GF-D8 (cell line): Measurements from ENCODE around the gene FOSB.
A peak's percentile ranks its signal among the peaks of the same experiment; 100 is the strongest.

Source experiments
- DNase-seq: peaks from one replicate; lab custom pipeline; 2025; lab: John Stamatoyannopoulos, UW

FOSB gene

GRCh38 chr19:45468803-45469131 lies 971 bp downstream of the FOSB start:
- no peak for DNase-seq

GRCh38 chr19:45469132-45469944 lies 1.5 kb downstream of the FOSB start:
- peak; percentile 89 for DNase-seq

GRCh38 chr19:45469945-45470761 lies 2.4 kb downstream of the FOSB start:
- DNase-seq = no peak

DNA sequence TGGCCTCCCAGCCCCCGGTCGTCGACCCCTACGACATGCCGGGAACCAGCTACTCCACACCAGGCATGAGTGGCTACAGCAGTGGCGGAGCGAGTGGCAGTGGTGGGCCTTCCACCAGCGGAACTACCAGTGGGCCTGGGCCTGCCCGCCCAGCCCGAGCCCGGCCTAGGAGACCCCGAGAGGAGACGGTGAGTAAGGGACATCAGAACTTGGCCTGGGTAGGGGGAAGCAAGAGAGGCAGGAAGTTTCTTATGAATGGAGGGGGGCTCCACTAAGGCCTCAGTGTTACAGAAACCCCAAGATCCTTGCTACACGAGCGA lies 2.9 kb downstream of the FOSB start:
- DNase-seq = no peak

DNA sequence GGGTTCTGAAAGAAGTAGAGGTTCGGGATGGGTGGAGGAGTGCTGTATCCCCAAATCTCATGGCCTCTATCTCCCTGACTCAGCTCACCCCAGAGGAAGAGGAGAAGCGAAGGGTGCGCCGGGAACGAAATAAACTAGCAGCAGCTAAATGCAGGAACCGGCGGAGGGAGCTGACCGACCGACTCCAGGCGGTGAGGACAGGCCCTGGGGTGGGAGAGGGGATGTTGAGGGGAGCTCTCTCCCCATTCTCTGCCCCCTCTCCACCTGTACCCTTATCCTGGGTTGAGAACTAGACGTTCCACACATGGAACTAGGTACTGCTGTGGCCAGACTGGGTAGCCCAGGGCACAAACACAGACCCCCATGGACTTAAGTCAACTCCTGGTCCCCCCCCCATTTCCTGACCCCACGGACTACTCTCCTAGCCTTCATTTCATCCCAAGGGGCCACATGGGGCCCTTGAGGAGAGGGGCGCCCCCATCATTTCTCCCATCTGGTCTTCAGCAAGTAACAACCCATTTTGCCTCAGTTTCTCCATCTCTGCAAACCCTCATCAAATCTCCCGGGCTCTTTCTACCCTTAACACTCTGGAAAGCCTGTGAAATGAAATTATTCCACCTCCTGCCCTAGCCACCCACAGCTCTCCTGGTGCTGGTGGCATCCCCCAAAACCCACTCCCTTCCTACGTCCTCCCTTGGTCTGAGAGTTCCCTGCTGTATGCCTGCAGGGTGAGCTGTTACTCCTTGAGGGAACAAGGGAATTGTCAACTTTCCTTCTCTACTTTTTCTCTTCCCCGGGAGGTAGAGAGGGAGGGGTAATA lies 3.5 kb downstream of the FOSB start:
- no peak for DNase-seq

GRCh38 chr19:45471931-45472562 lies 4.3 kb downstream of the FOSB start:
- no peak for DNase-seq

- no peak for DNase-seq
Measured at GRCh38 chr19:45472563-45473366, 5.0 kb downstream of the FOSB start.

DNA sequence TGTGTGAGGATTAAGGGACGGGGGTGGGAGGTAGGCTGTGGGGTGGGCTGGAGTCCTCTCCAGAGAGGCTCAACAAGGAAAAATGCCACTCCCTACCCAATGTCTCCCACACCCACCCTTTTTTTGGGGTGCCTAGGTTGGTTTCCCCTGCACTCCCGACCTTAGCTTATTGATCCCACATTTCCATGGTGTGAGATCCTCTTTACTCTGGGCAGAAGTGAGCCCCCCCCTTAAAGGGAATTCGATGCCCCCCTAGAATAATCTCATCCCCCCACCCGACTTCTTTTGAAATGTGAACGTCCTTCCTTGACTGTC lies 5.5 kb downstream of the FOSB start:
- DNase-seq = no peak

GRCh38 chr19:45473682-45474605 lies 6.1 kb downstream of the FOSB start:
- no peak for DNase-seq

DNA sequence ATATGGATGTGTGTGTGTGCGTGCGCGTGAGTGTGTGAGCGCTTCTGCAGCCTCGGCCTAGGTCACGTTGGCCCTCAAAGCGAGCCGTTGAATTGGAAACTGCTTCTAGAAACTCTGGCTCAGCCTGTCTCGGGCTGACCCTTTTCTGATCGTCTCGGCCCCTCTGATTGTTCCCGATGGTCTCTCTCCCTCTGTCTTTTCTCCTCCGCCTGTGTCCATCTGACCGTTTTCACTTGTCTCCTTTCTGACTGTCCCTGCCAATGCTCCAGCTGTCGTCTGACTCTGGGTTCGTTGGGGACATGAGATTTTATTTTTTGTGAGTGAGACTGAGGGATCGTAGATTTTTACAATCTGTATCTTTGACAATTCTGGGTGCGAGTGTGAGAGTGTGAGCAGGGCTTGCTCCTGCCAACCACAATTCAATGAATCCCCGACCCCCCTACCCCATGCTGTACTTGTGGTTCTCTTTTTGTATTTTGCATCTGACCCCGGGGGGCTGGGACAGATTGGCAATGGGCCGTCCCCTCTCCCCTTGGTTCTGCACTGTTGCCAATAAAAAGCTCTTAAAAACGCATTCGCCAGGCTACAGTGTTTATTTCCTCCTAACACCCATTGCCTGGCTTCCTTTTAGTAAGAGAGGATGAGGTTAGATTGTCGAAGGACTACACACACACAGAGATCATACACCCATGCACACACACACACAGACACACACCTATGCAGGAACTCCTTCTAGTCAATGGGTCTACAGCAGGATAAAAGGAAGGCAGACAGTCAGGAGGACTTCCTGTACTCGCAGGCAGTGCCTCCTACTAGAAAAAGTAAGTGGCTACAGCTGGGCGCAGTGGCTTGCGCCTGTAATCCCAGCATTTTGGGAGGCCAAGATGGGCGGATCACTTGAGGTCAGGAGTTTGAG lies 7.1 kb downstream of the FOSB start:
- no peak for DNase-seq

- no peak for DNase-seq
Measured at GRCh38 chr19:45475537-45476291, 7.9 kb downstream of the FOSB start.

GRCh38 chr19:45476304-45476703 lies 8.5 kb downstream of the FOSB start:
- no peak for DNase-seq

DNA sequence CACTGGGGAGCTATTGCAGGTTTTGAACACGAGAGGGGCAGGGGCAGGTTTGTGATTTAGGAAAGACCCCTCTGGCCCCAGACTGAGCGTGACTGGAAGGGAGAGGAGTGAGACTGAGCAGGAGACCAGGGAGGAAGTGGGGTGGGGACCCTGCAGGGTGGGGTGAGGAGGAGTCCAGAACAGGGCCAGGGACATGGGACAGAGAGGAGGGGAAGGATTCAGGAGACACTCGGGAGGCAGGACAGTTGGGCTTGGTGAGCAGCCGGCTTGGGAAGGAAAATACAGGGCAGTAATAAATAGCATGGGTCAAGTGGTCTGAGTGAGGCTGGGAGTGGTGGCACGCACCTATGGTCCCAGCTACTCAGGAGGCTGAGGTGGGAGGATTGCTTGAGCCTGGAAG lies 9.4 kb downstream of the FOSB start:
- no peak for DNase-seq

- no peak for DNase-seq
Measured at GRCh38 chr19:45477713-45478453, 10.1 kb downstream of the FOSB start.

- peak; percentile 92 for DNase-seq
Measured at GRCh38 chr19:45478454-45479238, 10.8 kb downstream of the FOSB start.

- DNase-seq = no peak
Measured at GRCh38 chr19:45483033-45483432, 15.2 kb downstream of the FOSB start.

DNA sequence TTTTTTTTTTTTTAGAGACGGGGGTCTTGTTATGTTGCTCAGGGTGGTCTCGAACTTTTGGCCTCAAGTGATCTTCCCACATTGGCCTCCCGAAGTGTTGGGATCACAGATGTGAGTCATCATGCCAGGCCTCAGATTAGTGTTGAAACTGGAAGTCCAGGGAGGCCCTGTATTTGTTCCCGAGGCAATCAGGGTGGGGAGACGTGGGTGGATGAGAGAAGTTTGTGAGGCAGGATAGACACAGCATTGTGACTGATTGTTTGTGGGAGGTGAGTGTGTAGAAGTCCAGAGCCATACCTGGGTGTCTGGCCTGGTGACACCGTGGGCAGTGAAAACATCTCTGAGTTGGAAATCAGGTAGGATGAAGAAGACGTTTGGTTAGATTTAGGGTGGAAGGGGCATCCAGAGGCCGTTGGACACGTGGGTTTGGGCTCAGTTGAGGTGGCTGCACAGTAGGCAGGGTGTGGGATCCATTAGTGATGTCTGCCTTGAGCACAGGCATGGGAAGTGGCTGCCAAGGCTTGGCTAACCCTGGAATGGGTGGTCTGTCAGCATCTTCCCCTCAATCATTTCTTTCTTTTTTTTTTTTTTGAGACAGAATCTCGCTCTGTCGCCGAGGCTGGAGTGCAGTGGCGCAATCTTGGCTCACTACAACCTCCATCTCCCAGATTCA lies 16.6 kb downstream of the FOSB start:
- DNase-seq = no peak
